ENCODE measurements around the gene TPPP2.

The TPPP2 gene

GRCh38 chr14:21075719-21076437 lies 45.9 kb downstream of the TPPP2 start:
- H3K9ac ChIP-seq (ENCODE audit: low read depth, low read length): no peak overlapping the region
- no peak overlapping the region for H3K4me3 ChIP-seq (ENCODE audit: low read length)
- H3K27ac ChIP-seq (ENCODE audit: low read length): no peak overlapping the region
- H3K9me3 ChIP-seq (ENCODE audit: insufficient read depth, low read depth, low read length): no peaks in the 10 kb centered on the region
- H3K27me3 ChIP-seq (ENCODE audit: insufficient read depth, low read length): no peaks in the 10 kb centered on the region; the same call in 1 of the 2 replicates
- H3K36me3 ChIP-seq (ENCODE audit: insufficient read depth, low read depth, low read length): peaks cover 85% of the 10 kb centered on the region
- peaks cover 5% of the 10 kb centered on the region for H3K4me1 ChIP-seq (ENCODE audit: insufficient read depth, low read length)

GRCh38 chr14:21077672-21078071 lies 47.7 kb downstream of the TPPP2 start:
- Histone ChIP-seq H3K9me3 (ENCODE audit: insufficient read depth, low read depth, low read length) (no peaks in the 10 kb centered on the region), H3K9ac (ENCODE audit: low read depth, low read length) (no peak overlapping the region), H3K27me3 (ENCODE audit: insufficient read depth, low read length) (no peaks in the 10 kb centered on the region; the same call in 1 of the 2 replicates), H3K27ac (ENCODE audit: low read length) (no peak overlapping the region), H3K4me1 (ENCODE audit: insufficient read depth, low read length) (no peaks in the 10 kb centered on the region), H3K4me3 (ENCODE audit: low read length) (no peak overlapping the region), H3K36me3 (ENCODE audit: insufficient read depth, low read depth, low read length) (peaks cover 98% of the 10 kb centered on the region)

- Histone ChIP-seq H3K9me3 (ENCODE audit: insufficient read depth, low read depth, low read length) (no peaks in the 10 kb centered on the region), H3K27ac (ENCODE audit: low read length) (no peak overlapping the region), H3K4me1 (ENCODE audit: insufficient read depth, low read length) (no peaks in the 10 kb centered on the region), H3K9ac (ENCODE audit: low read depth, low read length) (no peak overlapping the region), H3K27me3 (ENCODE audit: insufficient read depth, low read length) (no peaks in the 10 kb centered on the region), H3K4me3 (ENCODE audit: low read length) (no peak overlapping the region), H3K36me3 (ENCODE audit: insufficient read depth, low read depth, low read length) (peaks cover 96% of the 10 kb centered on the region)
Observed at GRCh38 chr14:21078287-21078686, 48.3 kb downstream of the TPPP2 start.

- Histone ChIP-seq H3K9ac (ENCODE audit: low read depth, low read length) (no peak overlapping the region), H3K27me3 (ENCODE audit: insufficient read depth, low read length) (no peaks in the 10 kb centered on the region), H3K36me3 (ENCODE audit: insufficient read depth, low read depth, low read length) (peaks cover 96% of the 10 kb centered on the region), H3K27ac (ENCODE audit: low read length) (no peak overlapping the region), H3K4me1 (ENCODE audit: insufficient read depth, low read length) (no peaks in the 10 kb centered on the region), H3K4me3 (ENCODE audit: low read length) (no peak overlapping the region), H3K9me3 (ENCODE audit: insufficient read depth, low read depth, low read length) (no peaks in the 10 kb centered on the region)
Observed at GRCh38 chr14:21078726-21079125, 48.7 kb downstream of the TPPP2 start.

GRCh38 chr14:21081521-21082142 lies 51.6 kb downstream of the TPPP2 start:
- Histone ChIP-seq H3K4me1 (ENCODE audit: insufficient read depth, low read length) (no peaks in the 10 kb centered on the region), H3K9me3 (ENCODE audit: insufficient read depth, low read depth, low read length) (no peaks in the 10 kb centered on the region), H3K36me3 (ENCODE audit: insufficient read depth, low read depth, low read length) (peaks cover 96% of the 10 kb centered on the region), H3K9ac (ENCODE audit: low read depth, low read length) (no peak overlapping the region), H3K4me3 (ENCODE audit: low read length) (no peak overlapping the region), H3K27me3 (ENCODE audit: insufficient read depth, low read length) (no peaks in the 10 kb centered on the region), H3K27ac (ENCODE audit: low read length) (no peak overlapping the region)

Data from iPS-20b (cell line).